H9 (cell line): Measurements from ENCODE around the gene CBFA2T2. TPM values are rescaled to one million over a fixed set of nuclear protein-coding genes. Genes with fewer than 3 reads are reported as not detected.

Source experiments
- DNase-seq: peaks from one replicate; pipeline ENCODE4 v3.0.0-alpha.2; 2017
- H2AFZ ChIP-seq: one replicate; pipeline ENCODE4 v1.6.1; 2013; ENCODE audit warnings: mild to moderate bottlenecking, low read length, control low read depth, moderate library complexity
- H2AK5ac ChIP-seq: 2 replicates; pipeline ENCODE4 v1.6.1; 2013; ENCODE audit warnings: low read length, control low read depth, mixed read lengths; ENCODE audit not compliant: insufficient read length
- H2BK120ac ChIP-seq: one replicate; pipeline ENCODE4 v1.6.1; 2013; ENCODE audit warnings: low read depth, mild to moderate bottlenecking, low read length, control low read depth, inconsistent platforms; ENCODE audit not compliant: poor library complexity, severe bottlenecking
- H2BK12ac ChIP-seq: 2 replicates; pipeline ENCODE4 v1.6.1; 2013; ENCODE audit warnings: low read length, control low read depth, mixed read lengths, low read depth; ENCODE audit not compliant: insufficient read length
- H2BK15ac ChIP-seq: 2 replicates; pipeline ENCODE4 v1.6.1; 2013; ENCODE audit warnings: low read depth, low read length, control low read depth
- H2BK20ac ChIP-seq: one replicate; pipeline ENCODE4 v1.6.1; 2013; ENCODE audit warnings: low read depth, mild to moderate bottlenecking, low read length, control low read depth, inconsistent platforms; ENCODE audit not compliant: poor library complexity, severe bottlenecking
- H2BK5ac ChIP-seq: 2 replicates; pipeline ENCODE4 v1.6.1; 2013; ENCODE audit warnings: low read length, control low read depth, mixed read lengths; ENCODE audit not compliant: insufficient read length
- H3K14ac ChIP-seq: 2 replicates; pipeline ENCODE4 v1.6.1; 2013; ENCODE audit warnings: low read length, control low read depth; ENCODE audit not compliant: insufficient read depth
- H3K18ac ChIP-seq: 2 replicates; pipeline ENCODE4 v1.6.1; 2013; ENCODE audit warnings: low read depth, mild to moderate bottlenecking, mixed read lengths, low read length, control low read depth; ENCODE audit not compliant: insufficient read length
- H3K23ac ChIP-seq: 2 replicates; pipeline ENCODE4 v1.6.1; 2013; ENCODE audit warnings: low read length, control low read depth, mixed read lengths, low read depth; ENCODE audit not compliant: insufficient read length
- H3K23me2 ChIP-seq: 2 replicates; pipeline ENCODE4 v1.6.1; 2013; ENCODE audit warnings: low read depth, mild to moderate bottlenecking, mixed read lengths, low read length, control low read depth; ENCODE audit not compliant: insufficient read length, poor library complexity, severe bottlenecking
- H3K27ac ChIP-seq: 2 replicates; pipeline ENCODE4 v1.5.1; 2013; ENCODE audit warnings: low read length, control low read depth, mixed read lengths, low read depth; ENCODE audit not compliant: insufficient read length
- H3K27me3 ChIP-seq: 2 replicates; pipeline ENCODE4 v1.6.1; 2013; ENCODE audit warnings: low read length, control low read depth, inconsistent platforms; ENCODE audit not compliant: insufficient read depth
- H3K4ac ChIP-seq: 2 replicates; pipeline ENCODE4 v1.6.1; 2013; ENCODE audit warnings: low read depth, mild to moderate bottlenecking, control low read depth, inconsistent platforms, low read length, moderate library complexity
- H3K4me1 ChIP-seq: 2 replicates; pipeline ENCODE4 v1.6.1; 2013; ENCODE audit warnings: low read length, control low read depth, inconsistent platforms; ENCODE audit not compliant: insufficient read depth
- H3K4me2 ChIP-seq: 2 replicates; pipeline ENCODE4 v1.6.1; 2013; ENCODE audit warnings: low read length, control low read depth, mixed read lengths; ENCODE audit not compliant: insufficient read length, insufficient read depth
- H3K56ac ChIP-seq: 2 replicates; pipeline ENCODE4 v1.6.1; 2013; ENCODE audit warnings: low read depth, mild to moderate bottlenecking, mixed read lengths, low read length, control low read depth; ENCODE audit not compliant: insufficient read length
- H3K79me1 ChIP-seq: 2 replicates; pipeline ENCODE4 v1.6.1; 2013; ENCODE audit warnings: low read depth, mild to moderate bottlenecking, moderate library complexity, low read length, control low read depth, inconsistent platforms; ENCODE audit not compliant: insufficient read depth, poor library complexity, severe bottlenecking
- H3K79me2 ChIP-seq: 2 replicates; pipeline ENCODE4 v1.6.1; 2013; ENCODE audit warnings: low read length, control low read depth, inconsistent platforms; ENCODE audit not compliant: insufficient read depth
- H3K9ac ChIP-seq: 2 replicates; pipeline ENCODE4 v1.6.1; 2013; ENCODE audit warnings: low read length, control low read depth, mixed read lengths; ENCODE audit not compliant: insufficient read length; ENCODE audit errors: extremely low read depth
- H3K9me3 ChIP-seq: one replicate; pipeline ENCODE4 v1.6.1; 2013; ENCODE audit warnings: low read depth, low read length, inconsistent platforms; ENCODE audit not compliant: control insufficient read depth
- H3T11ph ChIP-seq: one replicate; pipeline ENCODE4 v1.6.1; 2013; ENCODE audit warnings: mild to moderate bottlenecking, low read length, control low read depth, inconsistent platforms
- H4K20me1 ChIP-seq: one replicate; pipeline ENCODE4 v1.6.1; 2013; ENCODE audit not compliant: control insufficient read depth, insufficient read length, insufficient read depth
- H4K5ac ChIP-seq: 2 replicates; pipeline ENCODE4 v1.6.1; 2013; ENCODE audit warnings: low read depth, mild to moderate bottlenecking, mixed read lengths, low read length, control low read depth; ENCODE audit not compliant: insufficient read length
- H4K8ac ChIP-seq: replicated peaks from 2 replicates; pipeline ENCODE4 v1.6.1; 2013; ENCODE audit warnings: low read length, control low read depth, mixed read lengths, low read depth; ENCODE audit not compliant: insufficient read length
- H4K91ac ChIP-seq: 2 replicates; pipeline ENCODE4 v1.6.1; 2013; ENCODE audit warnings: low read depth, mild to moderate bottlenecking, moderate library complexity, mixed read lengths, low read length, control low read depth; ENCODE audit not compliant: insufficient read length
- H3K27ac Mint-ChIP-seq, 3 experiments: 2 replicates in 2 of 3; 3 replicates in 1 of 3; pipeline ENCODE4 v1.8.0; 2020 to 2021; ENCODE audit warnings: mixed read lengths in 3 of 3, mild to moderate bottlenecking in 1 of 3, moderate library complexity in 1 of 3
- H3K27me3 Mint-ChIP-seq: 2 replicates; pipeline ENCODE4 v1.8.0; 2021; ENCODE audit warnings: low read depth, mild to moderate bottlenecking, moderate library complexity, mixed read lengths
- H3K36me3 Mint-ChIP-seq, 3 experiments: 2 replicates in 2 of 3; 3 replicates in 1 of 3; pipeline ENCODE4 v1.8.0; 2020 to 2021; ENCODE audit warnings: low read depth in 3 of 3, mixed read lengths in 3 of 3; ENCODE audit not compliant: insufficient read depth in 1 of 3
- H3K4me1 Mint-ChIP-seq, 2 experiments: 2 replicates each; pipeline ENCODE4 v1.8.0; 2020; ENCODE audit warnings: mixed read lengths in 2 of 2
- H3K4me3 Mint-ChIP-seq, 2 experiments: 2 replicates in 1 of 2; 3 replicates in 1 of 2; pipeline ENCODE4 v1.8.0; 2020 to 2021; ENCODE audit warnings: mild to moderate bottlenecking in 2 of 2, mixed read lengths in 2 of 2, moderate library complexity in 1 of 2
- H3K9me3 Mint-ChIP-seq, 2 experiments: 2 replicates in 1 of 2; 3 replicates in 1 of 2; pipeline ENCODE4 v1.8.0; 2020; ENCODE audit warnings: mild to moderate bottlenecking in 2 of 2, mixed read lengths in 2 of 2, moderate library complexity in 1 of 2
- WGBS: extraction: QIAGEN DNeasy Blood & Tissue Kit; methylation state at CpG from one replicate; pipeline ENCODE4 v1.1.7; 2013; ENCODE audit warnings: missing lambda C conversion rate, low lambda C conversion rate, mixed read lengths; ENCODE audit not compliant: insufficient read length; ENCODE audit errors: extremely low coverage; 5-methylcytosine and 5-hydroxymethylcytosine counted together
- total RNA-seq: library from RNA; stranded (reverse); gene quantifications from 2 replicates; pipeline ENCODE4 v1.2.1, GENCODE V29; 2021
- TF ChIP-seq, protein P1 (sequence below): fragments of 200-600 bp; sonication (generic); conservative IDR thresholded peaks from 3 replicates; pipeline ENCODE4 v1.8.0; 2021; ENCODE audit warnings: antibody characterized with exemption, mild to moderate bottlenecking

CBFA2T2 gene
- total RNA-seq, 1 experiment from 2014 or later: 11.2 TPM

DNA sequence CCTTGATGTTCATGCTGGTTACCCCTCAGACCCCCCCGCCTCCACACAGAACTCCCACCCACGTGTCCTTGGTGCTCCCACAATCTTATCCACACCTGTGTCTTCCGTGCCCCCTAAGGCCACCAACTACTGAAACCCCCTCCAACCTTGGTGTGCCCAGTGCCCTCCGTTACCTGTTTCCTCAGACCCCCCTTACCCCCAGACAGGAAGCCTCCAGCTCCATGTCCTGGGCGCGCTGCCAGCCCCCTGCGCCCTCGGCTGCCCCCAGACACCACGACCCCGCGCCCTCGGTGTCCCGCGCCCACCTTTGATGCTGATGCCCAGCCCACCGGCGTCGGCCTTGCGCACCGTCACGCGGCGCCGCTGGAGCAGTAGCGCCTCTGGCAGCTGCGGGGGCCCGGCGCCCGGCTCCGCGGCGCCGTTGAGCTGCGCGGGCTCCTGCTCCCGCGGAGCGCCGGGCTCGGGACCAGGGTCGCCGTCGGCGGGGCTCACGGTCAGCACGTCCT is 46.8 kb upstream of the CBFA2T2 start:
- Histone ChIP-seq H4K8ac (no peak overlapping the region), H4K20me1 (peaks cover 2% of the 10 kb centered on the region), H2AFZ (no peak overlapping the region), H3K9me3 (no peaks in the 10 kb centered on the region), H3K79me1 (no peaks in the 10 kb centered on the region), H3K18ac (no peak overlapping the region), H4K91ac (no peak overlapping the region), H2AK5ac (no peak overlapping the region), H3K56ac (no peak overlapping the region), H2BK120ac (no peak overlapping the region), H3K79me2 (no peaks in the 10 kb centered on the region), H2BK15ac (no peak overlapping the region), H3K27ac (no peak overlapping the region), H2BK12ac (no peak overlapping the region), H2BK5ac (no peak overlapping the region), H3K23ac (no peak overlapping the region), H3K23me2 (peaks cover 12% of the 10 kb centered on the region), H3K4me1 (no peaks in the 10 kb centered on the region), H3K4ac (no peak overlapping the region), H4K5ac (no peak overlapping the region), H3K9ac (no peak overlapping the region), H3K27me3 (peaks cover 12% of the 10 kb centered on the region; the same call in 1 of the 2 replicates), H3K14ac (no peak overlapping the region), H3K4me2 (peak overlapping the region; percentile 27), H2BK20ac (no peak overlapping the region), H3T11ph (no peak overlapping the region)
- DNase-seq: no peak
- no CpG with 5 or more reads among the region's 45 CpGs for WGBS
- Mint-ChIP-seq H3K9me3 (no peaks in the 10 kb centered on the region), H3K27me3 (peaks cover 41% of the 10 kb centered on the region), H3K27ac (no peak overlapping the region), H3K4me1 (peaks cover 12 to 19% of the 10 kb centered on the region in 2 experiments), H3K36me3 (no peaks in the 10 kb centered on the region), H3K4me3 (peak overlapping the region; percentile 66 to 88)
- TF ChIP-seq, protein P1, sequence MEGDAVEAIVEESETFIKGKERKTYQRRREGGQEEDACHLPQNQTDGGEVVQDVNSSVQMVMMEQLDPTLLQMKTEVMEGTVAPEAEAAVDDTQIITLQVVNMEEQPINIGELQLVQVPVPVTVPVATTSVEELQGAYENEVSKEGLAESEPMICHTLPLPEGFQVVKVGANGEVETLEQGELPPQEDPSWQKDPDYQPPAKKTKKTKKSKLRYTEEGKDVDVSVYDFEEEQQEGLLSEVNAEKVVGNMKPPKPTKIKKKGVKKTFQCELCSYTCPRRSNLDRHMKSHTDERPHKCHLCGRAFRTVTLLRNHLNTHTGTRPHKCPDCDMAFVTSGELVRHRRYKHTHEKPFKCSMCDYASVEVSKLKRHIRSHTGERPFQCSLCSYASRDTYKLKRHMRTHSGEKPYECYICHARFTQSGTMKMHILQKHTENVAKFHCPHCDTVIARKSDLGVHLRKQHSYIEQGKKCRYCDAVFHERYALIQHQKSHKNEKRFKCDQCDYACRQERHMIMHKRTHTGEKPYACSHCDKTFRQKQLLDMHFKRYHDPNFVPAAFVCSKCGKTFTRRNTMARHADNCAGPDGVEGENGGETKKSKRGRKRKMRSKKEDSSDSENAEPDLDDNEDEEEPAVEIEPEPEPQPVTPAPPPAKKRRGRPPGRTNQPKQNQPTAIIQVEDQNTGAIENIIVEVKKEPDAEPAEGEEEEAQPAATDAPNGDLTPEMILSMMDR: no peak
